Motor neuron (in vitro differentiated cells): ENCODE measurements around the gene HES2. TPM values are rescaled to one million over a fixed set of nuclear protein-coding genes. Genes with fewer than 3 reads are reported as not detected.
"Not testable (repeated sequence)": the region's sequence is repeated elsewhere in the genome, so short reads cannot be mapped to it uniquely, and the experiment has no call there.

Experiments
- ATAC-seq, 8 experiments: fragments of 200-7000 bp; cut with Tn5 transposase; replicated peaks in 6 of 8; 2 replicates each; pipeline ENCODE4 v1.8.0; 2021; ENCODE audit warnings: mild to moderate bottlenecking in 8 of 8, moderate library complexity in 8 of 8
- H3K27ac ChIP-seq, 2 donors: fragments of 250-450 bp; sonication (Bioruptor Pico); 2 replicates each; pipeline ENCODE4 v1.9.0; 2021; ENCODE audit warnings: antibody characterized with exemption in 2 of 2, mild to moderate bottlenecking in 2 of 2, moderate library complexity in 1 of 2
- H3K4me1 ChIP-seq, 2 donors: fragments of 250-450 bp; sonication (Bioruptor Pico); replicated peaks in 1 of 2; 2 replicates each; pipeline ENCODE4 v1.6.1; 2021; ENCODE audit warnings: antibody characterized with exemption in 2 of 2, mild to moderate bottlenecking in 2 of 2, moderate library complexity in 1 of 2
- H3K4me3 ChIP-seq, 5 donors: fragments of 250-450 bp; sonication (Bioruptor Pico); 2 replicates each; pipeline ENCODE4 v1.9.0; 2021; ENCODE audit warnings: antibody characterized with exemption in 5 of 5, mild to moderate bottlenecking in 5 of 5, moderate library complexity in 4 of 5
- WGBS, 10 experiments: fragments of 450-650 bp; shearing (Covaris generic); methylation state at CpG; one replicate each; pipeline ENCODE4 v1.0.0; 2022; 5-methylcytosine and 5-hydroxymethylcytosine counted together
- in situ Hi-C, 9 experiments: fragments of 400-800 bp; cut with MboI; loops; one replicate each; pipeline ENCODE4 v1.15.0; 2021; ENCODE audit warnings: low sequenced_read_pairs in 9 of 9, low pct_unique_long_range_greater_than_20kb in 2 of 9; ENCODE audit not compliant: unreplicated experiment in 9 of 9
- total RNA-seq, 8 experiments: library from RNA; unstranded; fragments of 300-600 nt; gene quantifications; 2 replicates each; pipeline versions ENCODE4 v1.2.3 to v1.2.4, GENCODE V29; 2022

HES2 gene
- total RNA-seq, 8 experiments from 2014 or later: 0.14 to 7.8 (median 0.98) TPM

DNA sequence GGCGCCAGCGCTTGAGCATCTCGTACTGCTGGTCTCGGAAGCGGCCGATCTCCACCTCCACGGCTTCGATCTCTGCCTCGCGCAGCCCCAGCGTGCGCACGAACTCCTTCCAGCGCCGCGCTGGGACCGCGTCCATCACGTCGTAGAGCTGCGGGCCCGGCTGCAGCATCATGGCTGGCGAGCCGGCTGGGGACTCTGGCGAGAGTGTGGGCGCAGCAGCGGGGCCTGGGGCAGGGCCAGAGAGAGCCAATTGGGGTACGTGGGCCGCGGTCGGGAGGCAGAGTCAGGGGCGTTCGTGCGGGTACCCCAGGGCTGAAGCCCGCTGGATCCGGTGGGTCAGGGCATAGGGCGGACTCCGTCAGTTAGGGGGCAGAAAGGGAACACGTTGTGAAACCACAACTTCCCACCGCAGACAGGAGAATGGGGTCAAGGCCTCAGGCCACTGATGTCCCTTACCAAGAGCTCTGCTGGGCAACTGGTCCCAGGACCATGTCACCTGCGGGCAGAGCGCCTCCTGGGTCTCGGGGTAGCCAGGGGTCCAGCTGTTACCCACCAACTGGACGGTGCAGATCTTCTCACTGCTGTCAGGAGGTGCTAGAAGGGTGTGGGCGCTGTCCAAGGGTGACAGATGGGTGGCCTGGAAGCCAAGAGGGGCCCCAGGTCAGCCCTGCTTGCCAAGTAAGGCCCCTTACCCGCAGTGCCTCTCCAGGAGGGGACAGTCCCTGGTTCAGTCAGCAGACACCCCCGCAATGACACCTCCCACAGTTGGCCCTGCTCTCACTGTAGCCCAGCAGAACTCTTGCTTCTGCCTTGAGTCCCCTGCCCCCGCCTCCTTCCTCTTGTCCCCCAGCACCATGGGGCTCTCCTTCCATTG is 42.1 kb upstream of the HES2 start:
- Histone ChIP-seq H3K27ac (no peak overlapping the region), H3K4me1 (peaks cover 8 to 14% of the 10 kb centered on the region in 2 donors), H3K4me3 (no peak overlapping the region)
- in situ Hi-C loops: no loop called here
- 75 to 100% (median 91%) methylated on average over 1 to 32 of the region's 48 CpGs; no CpG with 5 or more reads in 5 of the 10 experiments for WGBS, 10 experiments
- ATAC-seq: no peak

DNA sequence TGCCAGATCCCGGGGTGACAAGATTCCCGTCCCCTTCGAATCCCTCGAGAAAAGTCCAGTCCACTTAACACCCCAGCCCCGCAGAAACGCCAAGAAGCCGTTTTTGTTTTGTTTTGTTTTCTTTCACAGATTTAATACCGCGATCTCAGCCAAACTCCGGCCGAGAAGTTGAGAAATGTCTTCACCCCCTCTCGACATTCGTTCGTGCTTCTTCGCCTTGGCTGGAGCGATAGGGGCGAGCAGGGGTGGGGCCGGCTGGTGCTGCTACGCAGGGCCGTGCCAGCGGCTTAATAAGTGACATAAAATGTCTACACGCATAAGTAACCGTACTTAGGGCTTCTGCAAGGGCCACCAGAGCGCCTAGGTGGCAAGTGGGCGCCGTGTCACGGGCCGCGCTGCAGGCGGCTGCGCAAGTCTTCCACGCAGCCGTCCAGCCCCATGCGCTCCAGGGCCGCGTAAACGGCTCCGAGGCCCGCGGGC is 41.4 kb upstream of the HES2 start:
- H3K4me1 ChIP-seq: peaks cover 9 to 14% of the 10 kb centered on the region in 2 donors
- H3K4me3 ChIP-seq: no peak overlapping the region
- 22 to 100% (median 67%) methylated on average over 2 to 31 of the region's 40 CpGs; no CpG with 5 or more reads in 3 of the 10 experiments for WGBS, 10 experiments
- ATAC-seq: no peak
- in situ Hi-C loops: no loop called here
- H3K27ac ChIP-seq: no peak overlapping the region

DNA sequence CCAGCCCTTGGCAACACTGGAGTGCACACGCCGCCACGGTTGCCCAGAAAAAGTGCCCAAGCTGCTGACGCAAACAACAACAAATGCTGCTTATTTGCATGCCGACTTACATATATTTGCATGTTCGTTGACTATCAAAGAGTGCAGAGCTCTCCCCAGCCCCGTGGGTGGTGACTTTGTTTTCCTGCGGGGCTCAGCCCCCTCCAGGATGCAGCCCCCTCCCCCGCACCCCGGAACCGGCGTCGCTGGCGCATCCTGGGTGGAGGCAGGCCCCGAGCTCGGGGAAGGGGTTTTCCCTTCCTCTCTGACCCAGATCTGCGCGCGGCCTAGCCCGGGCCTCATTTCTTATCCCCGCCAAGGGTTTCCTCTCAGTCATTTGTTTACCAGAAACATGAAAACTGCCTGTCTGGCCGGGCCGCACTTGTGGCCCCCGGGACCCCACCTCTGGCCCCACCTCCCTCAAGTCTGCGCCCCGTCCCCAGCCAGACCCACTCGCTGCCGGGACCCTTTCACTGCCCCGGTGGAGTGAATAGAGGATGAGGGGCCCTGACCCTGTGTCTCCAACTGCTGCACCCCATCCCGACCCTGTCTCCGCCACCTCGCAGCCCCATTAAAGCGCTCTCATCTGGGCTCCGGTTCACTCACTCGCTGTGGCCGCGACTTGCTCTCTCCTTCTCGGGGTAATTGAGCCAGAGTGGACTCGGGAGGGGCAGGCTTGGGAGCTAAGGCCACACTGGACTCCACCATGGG is 40.8 kb upstream of the HES2 start:
- no peak overlapping the region for H3K4me3 ChIP-seq
- WGBS, 10 experiments: 19 to 70% methylated on average over 2 to 11 of the region's 39 CpGs; no CpG with 5 or more reads in 8 of the 10 experiments
- ATAC-seq: peak in 6 of 8 experiments; percentile 6 to 76 (median 55)

GRCh38 chr1:6459850-6460265 is 40.1 kb upstream of the HES2 start:
- WGBS, 10 experiments: 20% methylated on average over 2 of the region's 18 CpGs; no CpG with 5 or more reads in 9 of the 10 experiments
- no peak overlapping the region for H3K27ac ChIP-seq
- in situ Hi-C loops: no loop called here
- ATAC-seq: peak in 6 of 8 experiments; percentile 4 to 44 (median 34)
- no peak overlapping the region for H3K4me3 ChIP-seq
- H3K4me1 ChIP-seq: peaks cover 9 to 15% of the 10 kb centered on the region in 2 donors

More for the DNA sequence above, 40.8 kb upstream of the HES2 start:
- H3K27ac ChIP-seq: no peak overlapping the region
- in situ Hi-C loops: no loop called here
- H3K4me1 ChIP-seq: peaks cover 9 to 14% of the 10 kb centered on the region in 2 donors

GRCh38 chr1:6456800-6457466 is 37.2 kb upstream of the HES2 start:
- Histone ChIP-seq H3K4me1 (peaks cover 13 to 17% of the 10 kb centered on the region in 2 donors), H3K27ac (no peak overlapping the region), H3K4me3 (no peak overlapping the region)
- no peak for ATAC-seq
- whole genome bisulfite sequencing, 10 experiments: 37 to 100% (median 73%) methylated on average over 1 to 4 of the region's 11 CpGs; no CpG with 5 or more reads in 4 of the 10 experiments
- in situ Hi-C loops: no loop called here

- peaks cover 13 to 17% of the 10 kb centered on the region in 2 donors for H3K4me1 ChIP-seq
- peak in 1 of 8 experiments; percentile 5 for ATAC-seq
- in situ Hi-C loops, H3K4me3 ChIP-seq, H3K27ac ChIP-seq: not testable (repeated sequence)
- 22 to 58% (median 44%) methylated on average over 4 to 21 of the region's 58 CpGs; no CpG with 5 or more reads in 5 of the 10 experiments for WGBS, 10 experiments
Observed at GRCh38 chr1:6455752-6456520, 36.2 kb upstream of the HES2 start.

- Histone ChIP-seq H3K27ac (no peak overlapping the region), H3K4me3 (peak overlapping the region in 2 of 5 donors; percentile 4 to 5), H3K4me1 (peaks cover 16 to 18% of the 10 kb centered on the region in 2 donors)
- ATAC-seq: peak in 7 of 8 experiments; percentile 8 to 71 (median 55)
- in situ Hi-C loops: no loop called here
- 5 to 15% (median 14%) methylated on average over 19 to 56 of the region's 115 CpGs; no CpG with 5 or more reads in 6 of the 10 experiments for WGBS, 10 experiments
Observed at GRCh38 chr1:6454856-6455751, 35.4 kb upstream of the HES2 start.

DNA sequence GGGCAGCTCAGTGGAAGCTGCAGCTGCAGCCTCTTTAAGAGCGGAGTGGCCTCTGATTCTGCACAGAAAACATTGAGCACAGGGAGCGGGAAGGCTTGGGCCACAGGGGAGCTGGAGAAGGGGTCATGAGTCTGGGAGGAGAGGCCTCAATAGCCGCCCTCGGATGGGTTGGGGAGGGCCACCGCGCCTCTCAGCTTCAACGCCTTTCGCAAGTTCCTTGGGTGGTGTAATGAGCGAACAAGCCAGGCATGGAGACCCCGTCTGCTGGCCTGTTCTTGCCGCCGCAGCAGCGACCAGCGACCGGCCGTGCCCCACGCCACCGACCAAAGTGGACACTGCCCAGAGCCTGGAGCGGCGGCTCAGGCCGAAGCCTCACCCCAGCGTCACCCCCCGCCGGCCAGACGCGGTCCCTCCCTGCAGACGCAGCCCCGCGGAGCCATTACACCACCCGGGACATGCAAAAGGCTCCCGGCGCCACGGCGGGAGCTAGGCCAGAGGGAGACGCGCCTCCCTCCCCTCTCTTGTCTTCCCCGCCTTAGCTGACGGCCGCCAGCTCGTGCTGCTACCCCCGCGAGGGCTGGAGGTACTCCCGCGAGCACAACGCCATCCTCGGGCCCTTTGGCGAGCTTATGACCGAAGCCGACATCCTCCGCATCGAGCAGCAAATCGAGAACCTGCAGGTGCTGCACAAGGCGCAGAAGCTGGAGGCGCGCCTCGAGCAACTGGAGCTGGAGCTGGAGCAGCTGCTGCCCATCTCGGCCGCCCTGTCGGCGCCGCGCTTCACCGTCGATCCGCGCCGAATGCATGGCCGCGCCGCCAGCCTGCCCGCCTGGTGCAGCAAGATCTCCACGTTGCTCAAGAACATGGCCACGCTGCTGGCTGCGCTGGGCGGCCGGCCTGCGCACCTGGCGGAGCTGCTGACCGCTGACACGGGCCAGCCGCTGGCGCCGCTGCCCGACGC is 34.5 kb upstream of the HES2 start:
- in situ Hi-C loops, H3K27ac ChIP-seq: not testable (repeated sequence)
- Histone ChIP-seq H3K4me3 (peak overlapping the region in 1 of 5 donors; percentile 4), H3K4me1 (peaks cover 17 to 20% of the 10 kb centered on the region in 2 donors)
- ATAC-seq: peak in 6 of 8 experiments; percentile 7 to 70 (median 28)
- 2 to 33% (median 18%) methylated on average over 14 to 41 of the region's 85 CpGs; no CpG with 5 or more reads in 5 of the 10 experiments for WGBS, 10 experiments

- peaks cover 26 to 29% of the 10 kb centered on the region in 2 donors for H3K4me1 ChIP-seq
- in situ Hi-C loops: no loop called here
- no peak overlapping the region for H3K4me3 ChIP-seq
- H3K27ac ChIP-seq: no peak overlapping the region
- ATAC-seq: no peak
- WGBS, 10 experiments: 50 to 90% (median 79%) methylated on average over 1 to 5 of the region's 6 CpGs; no CpG with 5 or more reads in 5 of the 10 experiments
Observed at GRCh38 chr1:6450943-6451373, 31.2 kb upstream of the HES2 start.

- H3K27ac ChIP-seq, ATAC-seq, in situ Hi-C loops, H3K4me3 ChIP-seq: not testable (repeated sequence)
- 33 to 52% methylated on average over 1 to 6 of the region's 10 CpGs; no CpG with 5 or more reads in 8 of the 10 experiments for WGBS, 10 experiments
- H3K4me1 ChIP-seq: peaks cover 26 to 32% of the 10 kb centered on the region in 2 donors
Observed at GRCh38 chr1:6450486-6450885, 30.8 kb upstream of the HES2 start.
